PC-9 (cell line): ENCODE results near the gene NAV3. TPM values are rescaled to one million over a fixed set of nuclear protein-coding genes. Genes with fewer than 3 reads are reported as not detected.

Experiments used
- BruUV-seq: library from RNA; stranded (reverse); fragments of 400-500 nt; replicated peaks from 2 replicates; lab custom pipeline; 2021; lab: Mats Ljungman, UMichigan
- CTCF ChIA-PET: fragments of 300-600 bp; sonication (Branson Sonifier 250); formaldehyde crosslinking; loops from one replicate; lab custom pipeline; 2022; ENCODE audit warnings: antibody characterized with exemption; lab: Charles Lee
- POLR2A ChIA-PET: fragments of 300-600 bp; sonication (Branson Sonifier 250); formaldehyde crosslinking; loops from one replicate; lab custom pipeline; 2022; ENCODE audit warnings: antibody characterized with exemption; ENCODE audit not compliant: unreplicated experiment; lab: Charles Lee
- DNase-seq, 2 experiments: peaks; one replicate each; pipeline versions ENCODE4 v3.0.0 to v3.0.0-alpha.2; 2015 to 2022; ENCODE audit warnings: mixed read lengths in 1 of 2
- H2AFZ ChIP-seq: fragments of 200-600 bp; sonication (generic); 2 replicates; pipeline ENCODE4 v1.8.1; 2017; ENCODE audit warnings: antibody characterized with exemption
- H3F3A ChIP-seq: fragments of 200-600 bp; sonication (generic); 2 replicates; pipeline ENCODE4 v1.8.1; 2017; ENCODE audit warnings: antibody characterized with exemption, mild to moderate bottlenecking, low read depth; ENCODE audit not compliant: insufficient read depth
- H3K27ac ChIP-seq: fragments of 200-600 bp; sonication (generic); 2 replicates; pipeline ENCODE4 v1.6.1; 2016; ENCODE audit warnings: mixed run types
- H3K27me3 ChIP-seq: fragments of 200-600 bp; sonication (generic); 2 replicates; pipeline ENCODE4 v1.6.1; 2016; ENCODE audit warnings: low read depth, mixed run types; ENCODE audit not compliant: insufficient read depth
- H3K36me3 ChIP-seq: fragments of 200-600 bp; sonication (generic); 2 replicates; pipeline ENCODE4 v1.6.1; 2016; ENCODE audit warnings: low read depth, mixed run types
- H3K4me1 ChIP-seq: fragments of 200-600 bp; sonication (generic); replicated peaks from 2 replicates; pipeline ENCODE4 v1.6.1; 2016; ENCODE audit warnings: mixed run types; ENCODE audit not compliant: insufficient read depth
- H3K4me2 ChIP-seq: fragments of 200-600 bp; sonication (generic); 2 replicates; pipeline ENCODE4 v1.6.1; 2017; ENCODE audit warnings: mixed run types
- H3K4me3 ChIP-seq: fragments of 200-600 bp; sonication (generic); 2 replicates; pipeline ENCODE4 v1.6.1; 2016; ENCODE audit warnings: mixed run types
- H3K79me2 ChIP-seq: fragments of 200-600 bp; sonication (generic); 2 replicates; pipeline ENCODE4 v1.6.1; 2017; ENCODE audit warnings: low read depth, mixed run types
- H3K9me2 ChIP-seq: fragments of 200-600 bp; sonication (generic); 2 replicates; pipeline ENCODE4 v1.8.1; 2017; ENCODE audit warnings: mild to moderate bottlenecking; ENCODE audit not compliant: insufficient read depth
- H3K9me3 ChIP-seq: fragments of 200-600 bp; sonication (generic); 2 replicates; pipeline ENCODE4 v1.8.1; 2016; ENCODE audit warnings: low read depth; ENCODE audit not compliant: insufficient read depth
- H4K20me1 ChIP-seq: fragments of 200-600 bp; sonication (generic); 2 replicates; pipeline ENCODE4 v1.8.1; 2017; ENCODE audit not compliant: insufficient read depth
- CTCF ChIP-seq: fragments of 200-600 bp; sonication (generic); conservative IDR thresholded peaks from 2 replicates; pipeline ENCODE4 v1.6.1; 2017; ENCODE audit warnings: mixed run types, antibody characterized with exemption, mild to moderate bottlenecking, moderate library complexity
- EZH2 ChIP-seq: fragments of 200-600 bp; sonication (generic); IDR thresholded peaks from 2 replicates; pipeline ENCODE4 v1.8.0; 2017; ENCODE audit warnings: antibody characterized with exemption, low read depth
- intact Hi-C: fragments of 100-400 bp; cut with micrococcal nuclease; formaldehyde crosslinking; loops from one replicate; pipeline ENCODE4 v1.10.0; 2022; ENCODE audit not compliant: unreplicated experiment
- total RNA-seq: library from RNA; stranded (reverse); gene quantifications from 2 replicates; pipeline ENCODE4 v1.2.3, GENCODE V29; 2021

The NAV3 gene
- total RNA-seq, 1 experiment from 2014 or later: 13.6 TPM

- Histone ChIP-seq H3K9me2 (no peaks in the 10 kb centered on the region), H3K4me2 (no peak overlapping the region), H3F3A (no peaks in the 10 kb centered on the region), H3K9me3 (0 out of 2 replicates have a peak, but pooled peaks cover 9% of the 10 kb centered on the region), H3K27ac (no peak overlapping the region), H3K36me3 (no peaks in the 10 kb centered on the region), H3K27me3 (no peaks in the 10 kb centered on the region), H4K20me1 (no peaks in the 10 kb centered on the region), H3K4me1 (no peaks in the 10 kb centered on the region), H3K79me2 (no peaks in the 10 kb centered on the region), H3K4me3 (no peak overlapping the region), H2AFZ (no peak overlapping the region)
- TF ChIP-seq EZH2 (no peak), CTCF (no peak)
- intact Hi-C loops: no loop called here
- POLR2A ChIA-PET: no interaction called here
- BruUV-seq: no TSS peak
- CTCF ChIA-PET: no interaction called here
- no peak for DNase-seq
These were observed 24.9 kb downstream of the NAV3 start for GRCh38 chr12:77855548-77855947.

- no peak for DNase-seq
- H3K36me3 ChIP-seq: no peaks in the 10 kb centered on the region
- no peak overlapping the region for H3K4me2 ChIP-seq
- no peak for TF ChIP-seq CTCF
- TF ChIP-seq EZH2: no peak
- no peak overlapping the region for H3K4me3 ChIP-seq
- H3K9me3 ChIP-seq: no peaks in the 10 kb centered on the region
- no peaks in the 10 kb centered on the region for H3F3A ChIP-seq
- ChIA-PET POLR2A (no interaction called here), CTCF (no interaction called here)
- H2AFZ ChIP-seq: no peak overlapping the region
- H3K27me3 ChIP-seq: no peaks in the 10 kb centered on the region
- no peaks in the 10 kb centered on the region for H3K9me2 ChIP-seq
- no TSS peak for BruUV-seq
- no peaks in the 10 kb centered on the region for H3K4me1 ChIP-seq
- H3K27ac ChIP-seq: no peak overlapping the region
- intact Hi-C loops: no loop called here
- no peaks in the 10 kb centered on the region for H4K20me1 ChIP-seq
- H3K79me2 ChIP-seq: no peaks in the 10 kb centered on the region
These were observed 30.6 kb downstream of the NAV3 start for GRCh38 chr12:77861317-77861716.

- Histone ChIP-seq H3K27me3 (no peaks in the 10 kb centered on the region), H3K79me2 (no peaks in the 10 kb centered on the region), H3K9me3 (no peaks in the 10 kb centered on the region), H3K27ac (no peak overlapping the region), H4K20me1 (no peaks in the 10 kb centered on the region), H3F3A (no peaks in the 10 kb centered on the region), H2AFZ (no peak overlapping the region), H3K4me1 (no peaks in the 10 kb centered on the region), H3K4me3 (no peak overlapping the region), H3K9me2 (no peaks in the 10 kb centered on the region), H3K36me3 (no peaks in the 10 kb centered on the region), H3K4me2 (no peak overlapping the region)
- no peak for DNase-seq
- TF ChIP-seq EZH2 (no peak), CTCF (no peak)
- POLR2A ChIA-PET: no interaction called here
- BruUV-seq: no TSS peak
- CTCF ChIA-PET: no interaction called here
- intact Hi-C loops: no loop called here
These were observed 34.5 kb downstream of the NAV3 start for GRCh38 chr12:77865178-77865577.
